GM12801 (cell line): Measurements from ENCODE around the gene TBC1D16.

ENCODE experiments used
- TF ChIP-seq, protein P1 (sequence below): IDR thresholded peaks from one replicate; pipeline ENCODE4 v1.5.1; 2011; ENCODE audit warnings: control low read depth; ENCODE audit not compliant: insufficient read length; ENCODE audit errors: extremely low read depth

The TBC1D16 gene

DNA sequence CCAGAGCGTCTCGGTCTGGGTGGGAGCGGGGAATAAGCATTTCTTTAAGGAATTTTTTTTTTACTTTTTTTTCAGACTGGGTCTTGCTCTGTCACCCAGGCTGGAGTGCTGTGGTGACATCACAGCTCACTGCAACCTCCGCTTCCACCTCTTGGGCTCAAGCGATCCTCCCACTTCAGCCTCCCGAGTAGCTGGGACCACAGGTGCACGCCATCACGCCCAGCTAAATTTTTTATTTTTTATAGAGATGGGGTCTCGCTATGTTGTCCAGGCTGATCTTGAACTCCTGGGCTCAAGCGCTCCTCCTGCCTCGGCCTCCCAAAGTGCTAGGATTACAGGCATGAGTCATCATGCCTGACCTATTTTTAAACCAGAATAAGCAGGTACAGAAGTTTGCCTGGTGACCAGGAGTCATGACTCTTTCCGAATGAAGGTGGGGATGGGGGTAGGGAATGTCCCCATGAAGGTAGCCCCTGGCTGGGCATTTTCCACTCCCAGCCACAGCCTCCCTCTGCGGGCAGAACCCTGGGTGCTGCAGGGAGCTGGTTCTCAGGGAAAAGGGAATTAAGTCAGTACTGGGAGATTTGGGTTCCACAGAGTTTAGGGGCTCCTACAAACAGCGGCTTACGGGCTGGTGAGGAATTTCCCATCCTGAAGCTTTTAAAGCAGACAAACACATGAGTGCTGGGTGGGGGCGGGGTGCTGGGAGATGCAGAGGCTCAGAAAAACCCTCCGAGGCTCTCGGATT, 48.3 kb downstream of the TBC1D16 start:
- TF ChIP-seq, protein P1, sequence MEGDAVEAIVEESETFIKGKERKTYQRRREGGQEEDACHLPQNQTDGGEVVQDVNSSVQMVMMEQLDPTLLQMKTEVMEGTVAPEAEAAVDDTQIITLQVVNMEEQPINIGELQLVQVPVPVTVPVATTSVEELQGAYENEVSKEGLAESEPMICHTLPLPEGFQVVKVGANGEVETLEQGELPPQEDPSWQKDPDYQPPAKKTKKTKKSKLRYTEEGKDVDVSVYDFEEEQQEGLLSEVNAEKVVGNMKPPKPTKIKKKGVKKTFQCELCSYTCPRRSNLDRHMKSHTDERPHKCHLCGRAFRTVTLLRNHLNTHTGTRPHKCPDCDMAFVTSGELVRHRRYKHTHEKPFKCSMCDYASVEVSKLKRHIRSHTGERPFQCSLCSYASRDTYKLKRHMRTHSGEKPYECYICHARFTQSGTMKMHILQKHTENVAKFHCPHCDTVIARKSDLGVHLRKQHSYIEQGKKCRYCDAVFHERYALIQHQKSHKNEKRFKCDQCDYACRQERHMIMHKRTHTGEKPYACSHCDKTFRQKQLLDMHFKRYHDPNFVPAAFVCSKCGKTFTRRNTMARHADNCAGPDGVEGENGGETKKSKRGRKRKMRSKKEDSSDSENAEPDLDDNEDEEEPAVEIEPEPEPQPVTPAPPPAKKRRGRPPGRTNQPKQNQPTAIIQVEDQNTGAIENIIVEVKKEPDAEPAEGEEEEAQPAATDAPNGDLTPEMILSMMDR: no peak

DNA sequence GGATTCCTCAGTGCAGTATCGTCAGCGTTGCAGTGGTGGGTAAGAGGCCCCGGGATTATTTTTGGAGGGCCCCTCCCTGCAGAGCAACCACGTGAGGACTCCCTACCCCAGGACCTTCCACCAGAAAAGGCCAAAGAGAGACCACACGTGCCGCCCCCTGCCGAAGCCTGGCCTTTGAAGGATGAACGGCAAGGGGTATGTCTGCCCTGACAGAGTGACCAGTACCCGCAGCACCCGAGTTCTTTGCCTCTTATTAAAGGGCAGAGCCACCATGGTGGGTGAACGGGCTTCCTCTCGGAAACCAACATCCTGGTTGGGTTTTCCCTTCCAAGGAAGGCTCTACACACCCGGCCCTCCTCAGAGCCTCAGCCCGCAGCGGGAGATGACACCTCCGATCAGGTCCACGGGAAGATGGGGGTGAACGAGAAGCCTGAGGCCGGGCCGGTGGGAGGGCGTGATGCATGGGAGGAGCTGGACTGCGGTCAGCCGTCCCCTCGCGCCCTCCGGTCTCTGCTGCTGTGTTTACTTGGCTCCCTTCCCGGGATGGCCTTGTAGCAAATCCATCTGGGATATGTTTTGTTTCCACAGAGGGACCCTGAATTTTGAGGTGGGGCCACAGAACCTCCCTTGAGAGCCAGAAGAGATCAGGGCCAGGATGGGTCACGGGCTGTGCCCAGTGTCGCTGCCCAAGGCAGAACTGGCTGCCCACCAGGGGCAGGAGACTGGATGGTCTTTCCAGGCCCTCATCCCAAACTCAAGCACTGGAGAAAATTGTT, 49.1 kb downstream of the TBC1D16 start:
- TF ChIP-seq, protein P1: no peak

DNA sequence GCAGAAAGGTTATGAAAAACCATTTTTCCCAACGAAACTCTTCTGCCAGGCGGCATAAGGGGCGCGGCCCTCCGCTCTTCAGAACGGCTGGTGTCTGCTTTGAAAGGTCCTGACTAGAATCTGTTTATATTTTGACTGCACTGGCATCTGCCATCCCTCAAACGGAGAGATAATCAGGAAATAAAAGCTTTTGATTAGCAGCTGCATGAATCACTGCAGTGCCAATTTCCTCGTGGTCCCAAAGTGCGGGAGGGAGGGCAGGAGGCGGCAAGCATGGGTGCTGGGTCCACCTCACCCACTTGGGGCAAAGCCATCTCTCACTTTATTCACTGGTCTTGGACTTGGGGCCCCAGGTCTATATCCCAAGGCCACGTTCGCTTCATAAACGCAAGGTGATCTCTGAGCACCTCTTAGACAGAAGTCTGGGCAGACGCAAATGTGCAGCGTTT, 49.7 kb downstream of the TBC1D16 start:
- TF ChIP-seq, protein P1: no peak

DNA sequence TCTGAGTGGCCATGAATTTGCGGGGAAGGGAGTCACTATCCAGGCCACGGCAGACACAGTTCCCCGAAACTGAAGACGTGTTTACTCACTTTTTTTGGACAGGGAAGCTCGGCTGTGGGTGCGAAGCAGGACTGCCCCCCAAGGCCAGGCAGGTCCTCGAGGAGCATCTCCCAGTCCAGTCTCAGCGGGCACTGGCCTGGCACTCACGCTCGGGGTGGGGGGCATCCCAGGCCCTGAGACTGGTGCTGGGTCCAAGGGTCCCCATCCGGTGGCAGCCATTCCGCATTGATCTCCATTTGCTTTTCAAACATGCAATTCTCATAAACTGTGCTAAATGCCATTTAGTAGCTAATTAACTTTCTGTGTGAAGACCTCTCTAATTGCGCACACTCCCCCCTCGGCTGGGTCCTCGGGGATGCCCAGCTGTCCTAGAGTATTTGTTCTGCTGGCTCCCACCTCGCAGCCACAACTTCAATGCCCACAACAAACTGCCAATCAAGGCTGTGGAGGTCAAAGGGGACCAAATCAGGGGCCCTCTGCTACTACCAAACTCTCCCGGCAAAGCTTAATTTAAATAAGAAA, 50.2 kb downstream of the TBC1D16 start:
- TF ChIP-seq, protein P1: no peak

DNA sequence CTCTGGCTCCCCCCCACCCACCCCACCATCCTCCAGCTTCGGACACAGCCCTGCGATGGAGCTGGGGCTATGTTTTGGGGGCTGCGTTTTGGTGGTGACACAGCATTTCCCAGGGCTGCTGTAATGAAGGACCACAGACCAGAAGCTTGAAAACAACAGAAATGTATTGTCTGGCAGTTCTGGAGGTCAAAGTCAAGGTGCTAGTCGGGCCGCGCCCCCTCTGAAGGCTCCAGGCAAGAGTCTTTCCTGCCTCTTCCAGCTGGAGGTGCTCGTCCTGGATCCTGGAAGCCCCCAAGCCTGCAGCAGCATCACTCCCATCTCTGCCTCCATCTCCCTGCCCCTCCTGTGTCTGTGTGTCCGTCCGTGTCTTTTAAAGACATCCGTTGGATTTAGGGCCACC, 50.8 kb downstream of the TBC1D16 start:
- TF ChIP-seq, protein P1: no peak

DNA sequence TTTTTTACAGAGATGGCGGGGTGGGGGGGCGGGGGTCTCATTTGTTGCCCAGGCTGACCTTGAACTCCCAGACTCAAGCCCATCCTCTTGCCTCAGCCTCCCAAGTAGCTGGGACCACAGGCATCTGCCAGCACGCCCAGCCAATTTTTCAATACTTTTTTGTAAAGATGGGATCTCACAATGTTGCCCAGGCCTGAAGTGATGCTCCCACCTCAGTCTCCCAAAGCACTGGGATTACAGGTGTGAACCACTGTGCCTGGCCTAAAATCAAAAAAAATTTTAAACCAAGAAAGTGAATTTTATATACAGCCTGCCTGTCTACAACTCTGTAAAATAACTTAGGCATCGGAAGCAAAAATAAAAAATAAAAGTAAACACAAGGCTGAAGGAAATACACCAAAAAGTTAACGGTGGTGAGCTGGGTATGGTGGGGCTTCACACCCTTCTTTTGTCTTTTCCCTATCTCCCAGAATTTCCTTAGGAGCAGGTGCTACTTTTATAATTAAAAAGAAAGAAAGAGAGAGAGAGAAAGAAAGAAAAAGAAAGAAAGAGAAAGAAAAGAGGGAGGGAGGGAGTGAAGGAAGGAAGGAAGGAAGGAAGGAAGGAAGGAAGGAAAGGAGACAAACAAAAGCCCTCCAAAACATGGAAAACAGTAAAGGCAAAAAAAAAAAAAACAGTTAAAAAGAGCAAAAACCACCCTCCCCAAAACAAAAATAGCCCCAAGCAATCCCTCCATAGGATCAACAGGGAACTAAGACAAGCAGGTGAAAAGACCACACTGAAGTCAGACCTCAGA, 51.4 kb downstream of the TBC1D16 start:
- TF ChIP-seq, protein P1: no peak

DNA sequence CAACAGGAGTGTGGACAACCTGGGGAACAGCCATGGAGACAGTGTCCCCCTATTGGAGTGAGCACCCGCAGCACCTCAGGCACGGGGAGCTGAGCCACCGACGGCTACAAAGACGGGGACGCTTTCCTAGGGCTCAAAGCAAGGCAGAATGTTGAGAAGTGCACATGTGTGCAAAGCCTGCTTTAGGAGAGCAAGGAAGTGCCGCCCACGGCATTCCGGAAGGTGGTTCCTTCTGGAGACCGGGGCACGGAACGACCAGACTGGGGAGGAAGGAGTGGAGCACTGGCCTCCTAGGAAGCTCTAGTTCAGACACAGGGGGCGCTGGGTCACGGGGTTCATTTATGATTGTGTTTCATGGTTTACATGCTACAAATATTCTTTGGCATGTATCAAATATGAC, 52.2 kb downstream of the TBC1D16 start:
- TF ChIP-seq, protein P1: no peak
